ENCODE results near the gene RBMS3. TPM values are rescaled to one million over a fixed set of nuclear protein-coding genes. Genes with fewer than 3 reads are reported as not detected.
A peak's percentile ranks its signal among the peaks of the same experiment; 100 is the strongest.

The RBMS3 gene
- total RNA-seq, 4 donors from 2014 or later, result 2.8 to 77.6 (median 13.7) TPM

DNA sequence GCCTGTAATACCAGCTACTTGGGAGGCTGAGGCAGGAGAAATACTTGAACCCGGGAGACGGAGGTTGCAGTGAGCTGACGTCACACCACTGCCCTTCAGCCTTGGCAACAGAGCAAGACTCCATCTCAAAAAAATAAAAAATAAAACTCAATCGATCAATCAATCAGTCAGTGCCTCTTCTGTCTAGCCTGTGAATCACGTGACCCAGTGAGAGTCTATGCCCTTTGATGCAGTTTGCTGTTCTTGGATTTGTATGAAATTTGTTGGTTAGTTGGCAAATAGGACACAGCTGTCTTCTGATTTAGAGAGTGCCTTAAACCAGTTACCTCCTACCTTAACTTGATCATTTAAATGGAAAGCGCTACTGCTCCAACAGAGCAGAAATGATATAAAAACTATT is 3.6 kb upstream of the RBMS3 start:
- no peaks in the 10 kb centered on the region for H3K36me3 ChIP-seq

DNA sequence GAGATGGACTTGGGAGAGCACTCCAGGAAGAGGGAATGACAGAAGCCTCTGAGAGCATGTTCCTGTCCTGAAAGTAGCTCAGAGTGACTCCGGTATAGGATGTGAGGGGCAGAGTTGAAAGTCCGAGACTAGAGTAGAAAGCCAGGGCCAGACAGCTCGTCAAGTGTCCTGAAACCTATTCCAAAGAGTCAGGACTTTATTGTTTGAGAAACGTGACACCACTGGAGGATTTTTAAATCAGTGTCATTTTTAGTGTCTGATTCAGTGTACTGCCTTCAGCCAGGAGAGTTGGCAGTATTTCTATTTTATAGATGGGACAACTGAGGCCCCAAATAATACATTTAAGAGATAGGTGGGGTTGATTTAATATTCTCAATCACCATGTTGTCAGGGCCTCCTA is 1.6 kb upstream of the RBMS3 start:
- no peak for DNase-seq
- Histone ChIP-seq H3K27me3 (no peaks in the 10 kb centered on the region), H3K9me3 (no peaks in the 10 kb centered on the region), H3K4me3 (no peak overlapping the region), H3K4me1 (no peaks in the 10 kb centered on the region), H3K36me3 (no peaks in the 10 kb centered on the region), H3K27ac (no peak overlapping the region)
- TF ChIP-seq, protein P1, sequence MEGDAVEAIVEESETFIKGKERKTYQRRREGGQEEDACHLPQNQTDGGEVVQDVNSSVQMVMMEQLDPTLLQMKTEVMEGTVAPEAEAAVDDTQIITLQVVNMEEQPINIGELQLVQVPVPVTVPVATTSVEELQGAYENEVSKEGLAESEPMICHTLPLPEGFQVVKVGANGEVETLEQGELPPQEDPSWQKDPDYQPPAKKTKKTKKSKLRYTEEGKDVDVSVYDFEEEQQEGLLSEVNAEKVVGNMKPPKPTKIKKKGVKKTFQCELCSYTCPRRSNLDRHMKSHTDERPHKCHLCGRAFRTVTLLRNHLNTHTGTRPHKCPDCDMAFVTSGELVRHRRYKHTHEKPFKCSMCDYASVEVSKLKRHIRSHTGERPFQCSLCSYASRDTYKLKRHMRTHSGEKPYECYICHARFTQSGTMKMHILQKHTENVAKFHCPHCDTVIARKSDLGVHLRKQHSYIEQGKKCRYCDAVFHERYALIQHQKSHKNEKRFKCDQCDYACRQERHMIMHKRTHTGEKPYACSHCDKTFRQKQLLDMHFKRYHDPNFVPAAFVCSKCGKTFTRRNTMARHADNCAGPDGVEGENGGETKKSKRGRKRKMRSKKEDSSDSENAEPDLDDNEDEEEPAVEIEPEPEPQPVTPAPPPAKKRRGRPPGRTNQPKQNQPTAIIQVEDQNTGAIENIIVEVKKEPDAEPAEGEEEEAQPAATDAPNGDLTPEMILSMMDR (IDR thresholded peaks at IDR 0.05), result no peak
- no peak for TF ChIP-seq POLR2A (IDR thresholded peaks at IDR 0.05)

More for the DNA sequence above, 3.6 kb upstream of the RBMS3 start:
- TF ChIP-seq, protein P1 (IDR thresholded peaks at IDR 0.05), result no peak
- no peak for TF ChIP-seq POLR2A (IDR thresholded peaks at IDR 0.05)
- Histone ChIP-seq H3K9me3 (no peaks in the 10 kb centered on the region), H3K4me3 (no peak overlapping the region), H3K4me1 (no peaks in the 10 kb centered on the region), H3K27ac (no peak overlapping the region), H3K27me3 (no peaks in the 10 kb centered on the region)
- DNase-seq, result no peak

DNA sequence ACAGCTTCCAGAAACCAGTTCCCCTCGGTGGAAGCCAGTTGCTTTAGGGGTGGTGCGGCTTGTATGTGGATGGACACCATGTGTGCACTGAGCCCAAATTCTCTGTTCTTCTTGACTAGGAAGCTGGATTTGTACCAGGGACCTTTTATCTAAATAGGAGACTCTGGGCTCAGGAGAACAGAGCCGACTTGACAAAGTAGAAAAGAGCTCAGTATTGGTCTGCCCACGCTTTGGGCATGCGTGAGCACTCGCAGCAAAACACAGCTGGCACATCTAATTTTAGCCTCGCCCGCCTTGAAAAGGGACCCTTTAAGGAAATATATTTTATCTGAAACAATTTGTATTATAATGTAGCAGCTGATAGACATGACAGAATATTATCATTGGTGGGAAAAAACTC is 1.1 kb upstream of the RBMS3 start:
- Histone ChIP-seq H3K4me3 (no peak overlapping the region), H3K36me3 (no peaks in the 10 kb centered on the region), H3K27ac (peak overlapping the region in 1 of 4 donors; percentile 83), H3K27me3 (no peaks in the 10 kb centered on the region), H3K4me1 (no peaks in the 10 kb centered on the region), H3K9me3 (no peaks in the 10 kb centered on the region)
- TF ChIP-seq, protein P1 (IDR thresholded peaks at IDR 0.05), result no peak
- no peak for TF ChIP-seq POLR2A (IDR thresholded peaks at IDR 0.05)
- no peak for DNase-seq

DNA sequence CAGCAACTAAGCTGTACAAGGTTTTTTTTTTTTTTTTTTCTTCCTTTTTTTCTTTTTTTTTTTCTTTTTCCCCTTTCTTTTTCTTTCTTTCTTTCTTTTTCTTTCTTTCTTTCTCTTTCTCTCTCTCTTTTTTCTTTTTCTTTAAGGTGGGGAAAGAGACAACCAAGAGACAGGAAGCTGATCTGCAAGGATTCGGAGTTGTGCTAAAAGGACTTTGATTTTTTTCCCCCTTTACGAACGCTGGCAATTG is 148 bp downstream of the RBMS3 start:
- no peak for DNase-seq
- no peaks in the 10 kb centered on the region for H3K9me3 ChIP-seq
- no peaks in the 10 kb centered on the region for H3K27me3 ChIP-seq
- peak overlapping the region; percentile 52 to 83 (median 74) for H3K27ac ChIP-seq
- peak overlapping the region; percentile 28 to 58 (median 43) for H3K4me3 ChIP-seq
- TF ChIP-seq, protein P1 (IDR thresholded peaks at IDR 0.05), result no peak
- TF ChIP-seq POLR2A (IDR thresholded peaks at IDR 0.05), result peak in 1 of 2 donors; percentile 20
- no peaks in the 10 kb centered on the region for H3K4me1 ChIP-seq
- no peaks in the 10 kb centered on the region for H3K36me3 ChIP-seq

DNA sequence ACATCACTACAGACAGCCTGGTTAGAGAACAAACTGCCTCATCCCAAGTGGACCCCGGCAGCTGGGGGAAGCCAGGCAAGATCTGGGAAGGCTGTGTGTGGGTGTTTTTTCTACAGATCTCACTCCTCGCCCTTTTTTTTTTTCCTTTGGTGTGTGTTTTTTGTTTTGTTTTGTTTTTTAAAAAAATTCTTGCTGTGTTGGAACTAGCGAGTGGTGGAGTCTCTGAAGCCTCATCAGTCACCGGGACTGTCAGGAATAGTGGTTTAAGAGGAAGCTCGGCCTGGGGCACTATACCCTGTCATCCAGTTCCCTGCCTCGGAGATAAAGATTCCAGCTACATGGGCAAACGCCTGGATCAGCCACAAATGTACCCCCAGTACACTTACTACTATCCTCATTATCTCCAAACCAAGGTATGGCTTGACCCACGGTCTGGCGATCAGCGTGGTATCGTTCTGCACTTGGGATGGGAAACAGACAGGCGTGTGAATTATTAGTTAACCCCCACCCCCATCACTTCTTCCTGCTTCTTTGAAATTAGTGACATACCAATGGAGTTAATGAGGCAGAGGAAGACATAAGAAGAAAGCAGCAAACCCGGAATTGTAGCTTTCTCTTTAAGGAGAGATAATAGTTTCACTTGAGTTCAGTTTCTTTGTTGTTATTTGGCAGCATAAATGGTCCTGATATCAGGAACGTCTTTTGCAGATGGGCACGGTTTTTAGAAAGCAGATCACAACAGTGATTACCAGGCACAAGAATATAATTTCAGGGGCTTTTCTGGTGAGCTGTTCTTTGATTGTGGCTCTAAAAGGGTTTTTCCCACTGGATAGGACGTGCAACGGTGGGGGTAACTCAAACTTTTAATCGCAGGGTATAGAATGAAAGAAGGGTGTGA is 722 bp downstream of the RBMS3 start:
- Histone ChIP-seq H3K4me3 (peak overlapping the region; percentile 28 to 58 (median 43)), H3K36me3 (no peaks in the 10 kb centered on the region), H3K27me3 (no peaks in the 10 kb centered on the region), H3K9me3 (no peaks in the 10 kb centered on the region), H3K4me1 (no peaks in the 10 kb centered on the region), H3K27ac (peak overlapping the region; percentile 52 to 83 (median 74))
- DNase-seq, result no peak
- TF ChIP-seq POLR2A (IDR thresholded peaks at IDR 0.05), result no peak
- TF ChIP-seq, protein P1 (IDR thresholded peaks at IDR 0.05), result no peak
